HUES48 (cell line): ENCODE measurements around the gene ERAS.

Experiments used
- H3K27ac ChIP-seq: one replicate; pipeline ENCODE4 v1.7.0; 2013; ENCODE audit warnings: low read depth, low read length, inconsistent platforms
- H3K27me3 ChIP-seq: 2 replicates; pipeline ENCODE4 v1.6.1; 2013; ENCODE audit warnings: mild to moderate bottlenecking, low read length; ENCODE audit not compliant: control insufficient read depth, insufficient read depth
- H3K36me3 ChIP-seq: 2 replicates; pipeline ENCODE4 v1.6.1; 2013; ENCODE audit warnings: low read length; ENCODE audit not compliant: control insufficient read depth, insufficient read depth
- H3K4me1 ChIP-seq: 2 replicates; pipeline ENCODE4 v1.6.1; 2013; ENCODE audit warnings: mild to moderate bottlenecking, low read length; ENCODE audit not compliant: control insufficient read depth, insufficient read depth
- H3K4me3 ChIP-seq: 2 replicates; pipeline ENCODE4 v1.5.1; 2013; ENCODE audit warnings: mild to moderate bottlenecking, low read depth, low read length
- H3K9ac ChIP-seq: 2 replicates; pipeline ENCODE4 v1.6.1; 2013; ENCODE audit warnings: mild to moderate bottlenecking, low read depth, low read length, moderate library complexity
- H3K9me3 ChIP-seq: 2 replicates; pipeline ENCODE4 v1.6.1; 2013; ENCODE audit warnings: low read length; ENCODE audit not compliant: control insufficient read depth, insufficient read depth

The ERAS gene

DNA sequence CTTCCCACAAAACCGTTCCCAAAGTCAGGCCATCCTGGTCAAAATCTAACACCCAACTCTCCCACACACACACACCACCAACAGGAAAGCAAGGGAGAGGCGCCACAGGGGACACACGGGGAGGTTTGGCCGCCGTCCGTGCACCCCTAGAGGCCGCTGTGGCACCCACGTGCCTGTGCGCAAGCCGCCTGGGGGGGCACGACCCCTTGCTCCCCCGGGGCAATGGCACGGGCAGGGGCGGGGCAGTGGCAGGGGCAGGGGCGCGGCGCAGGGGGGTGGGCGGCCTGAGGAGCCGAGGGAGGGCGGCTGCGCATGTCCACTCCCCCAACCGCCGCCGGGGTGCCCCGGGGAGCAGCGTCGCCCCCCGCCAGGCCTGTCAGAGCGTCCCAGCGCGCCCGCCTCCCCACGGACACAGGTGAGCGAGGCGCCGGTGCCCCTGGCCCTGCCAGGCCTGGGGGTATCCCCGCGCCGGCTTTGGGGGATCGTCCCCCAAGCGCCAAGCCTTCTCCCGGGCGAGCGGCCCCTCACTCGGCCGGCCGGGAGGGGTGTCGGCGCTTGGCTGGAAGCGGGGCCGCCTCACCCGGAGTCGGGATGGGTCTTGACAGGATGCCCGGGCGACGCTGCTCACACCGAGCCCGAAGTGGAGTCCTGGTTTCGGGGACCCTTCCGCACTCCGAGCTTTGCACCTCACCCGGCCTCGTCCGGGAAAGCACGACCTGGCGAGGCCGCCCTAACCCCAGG, at the start of gene ERAS:
Gene ERAS, plus strand, starts transcription at position 379 of the 741 bp plus-strand sequence. CDS start 2,611 bp downstream, outside the sequence.
- no peak within 1 kb of the TSS for H3K27ac ChIP-seq
- no peak within 1 kb of the TSS for H3K9ac ChIP-seq
- H3K27me3 ChIP-seq = peaks cover 44% of the 10 kb centered on the region
- H3K9me3 ChIP-seq = peaks cover 27% of the 10 kb centered on the region
- peak within 1 kb of the TSS; percentile 40 for H3K4me3 ChIP-seq
- H3K4me1 ChIP-seq = no peaks in the 10 kb centered on the region
- H3K36me3 ChIP-seq = peaks cover 7% of the 10 kb centered on the region

- Histone ChIP-seq H3K9me3 (peaks cover 40% of the 10 kb centered on the region), H3K9ac (no peak overlapping the region), H3K27me3 (no peaks in the 10 kb centered on the region), H3K36me3 (no peaks in the 10 kb centered on the region), H3K4me1 (no peaks in the 10 kb centered on the region), H3K27ac (no peak overlapping the region), H3K4me3 (no peak overlapping the region)
Observed at GRCh38 chrX:48776818-48777439, 49.4 kb upstream of the ERAS start.

DNA sequence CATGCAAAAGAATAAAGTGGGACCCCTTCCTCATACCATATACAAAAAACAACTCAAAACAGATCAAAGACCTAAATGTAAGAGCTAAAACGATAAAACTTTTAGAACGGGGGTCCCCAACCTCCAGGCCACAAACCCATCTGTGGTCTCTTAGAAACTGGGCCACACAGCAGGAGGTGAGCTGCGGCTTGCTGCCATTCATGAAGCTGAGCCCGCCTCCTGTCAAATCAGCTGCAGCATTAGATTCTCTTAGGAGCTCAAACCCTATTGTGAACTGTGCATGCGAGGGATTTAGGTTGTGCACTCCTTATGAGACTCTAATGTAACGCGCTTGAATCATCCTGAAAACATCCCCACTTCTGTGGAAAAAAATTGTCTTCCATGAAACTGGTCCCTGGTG, 46.9 kb upstream of the ERAS start:
- Histone ChIP-seq H3K4me1 (no peaks in the 10 kb centered on the region), H3K27me3 (no peaks in the 10 kb centered on the region), H3K27ac (no peak overlapping the region), H3K36me3 (no peaks in the 10 kb centered on the region), H3K9me3 (peaks cover 40% of the 10 kb centered on the region), H3K4me3 (no peak overlapping the region), H3K9ac (no peak overlapping the region)

GRCh38 chrX:48781705-48782104, 44.6 kb upstream of the ERAS start:
- H3K4me1 ChIP-seq = no peaks in the 10 kb centered on the region
- no peak overlapping the region for H3K27ac ChIP-seq
- peaks cover 37% of the 10 kb centered on the region for H3K9me3 ChIP-seq
- no peaks in the 10 kb centered on the region for H3K27me3 ChIP-seq
- no peak overlapping the region for H3K9ac ChIP-seq
- no peaks in the 10 kb centered on the region for H3K36me3 ChIP-seq
- H3K4me3 ChIP-seq = no peak overlapping the region

GRCh38 chrX:48782216-48782615, 44.1 kb upstream of the ERAS start:
- H3K36me3 ChIP-seq = no peaks in the 10 kb centered on the region
- H3K4me1 ChIP-seq = no peaks in the 10 kb centered on the region
- no peak overlapping the region for H3K4me3 ChIP-seq
- peaks cover 38% of the 10 kb centered on the region for H3K9me3 ChIP-seq
- H3K9ac ChIP-seq = no peak overlapping the region
- no peak overlapping the region for H3K27ac ChIP-seq
- no peaks in the 10 kb centered on the region for H3K27me3 ChIP-seq

- no peak overlapping the region for H3K4me3 ChIP-seq
- no peak overlapping the region for H3K27ac ChIP-seq
- H3K9me3 ChIP-seq = peaks cover 33% of the 10 kb centered on the region
- no peaks in the 10 kb centered on the region for H3K27me3 ChIP-seq
- H3K4me1 ChIP-seq = no peaks in the 10 kb centered on the region
- no peaks in the 10 kb centered on the region for H3K36me3 ChIP-seq
- H3K9ac ChIP-seq = no peak overlapping the region
Observed at GRCh38 chrX:48782795-48783194, 43.5 kb upstream of the ERAS start.

- Histone ChIP-seq H3K27ac (no peak overlapping the region), H3K36me3 (no peaks in the 10 kb centered on the region), H3K9ac (no peak overlapping the region), H3K4me3 (no peak overlapping the region), H3K4me1 (no peaks in the 10 kb centered on the region), H3K27me3 (no peaks in the 10 kb centered on the region), H3K9me3 (peaks cover 27% of the 10 kb centered on the region)
Observed at GRCh38 chrX:48784726-48785125, 41.6 kb upstream of the ERAS start.

GRCh38 chrX:48785186-48785539, 41.1 kb upstream of the ERAS start:
- no peak overlapping the region for H3K4me3 ChIP-seq
- no peaks in the 10 kb centered on the region for H3K27me3 ChIP-seq
- H3K9ac ChIP-seq = no peak overlapping the region
- no peaks in the 10 kb centered on the region for H3K36me3 ChIP-seq
- H3K9me3 ChIP-seq = peaks cover 25% of the 10 kb centered on the region
- no peaks in the 10 kb centered on the region for H3K4me1 ChIP-seq
- no peak overlapping the region for H3K27ac ChIP-seq

DNA sequence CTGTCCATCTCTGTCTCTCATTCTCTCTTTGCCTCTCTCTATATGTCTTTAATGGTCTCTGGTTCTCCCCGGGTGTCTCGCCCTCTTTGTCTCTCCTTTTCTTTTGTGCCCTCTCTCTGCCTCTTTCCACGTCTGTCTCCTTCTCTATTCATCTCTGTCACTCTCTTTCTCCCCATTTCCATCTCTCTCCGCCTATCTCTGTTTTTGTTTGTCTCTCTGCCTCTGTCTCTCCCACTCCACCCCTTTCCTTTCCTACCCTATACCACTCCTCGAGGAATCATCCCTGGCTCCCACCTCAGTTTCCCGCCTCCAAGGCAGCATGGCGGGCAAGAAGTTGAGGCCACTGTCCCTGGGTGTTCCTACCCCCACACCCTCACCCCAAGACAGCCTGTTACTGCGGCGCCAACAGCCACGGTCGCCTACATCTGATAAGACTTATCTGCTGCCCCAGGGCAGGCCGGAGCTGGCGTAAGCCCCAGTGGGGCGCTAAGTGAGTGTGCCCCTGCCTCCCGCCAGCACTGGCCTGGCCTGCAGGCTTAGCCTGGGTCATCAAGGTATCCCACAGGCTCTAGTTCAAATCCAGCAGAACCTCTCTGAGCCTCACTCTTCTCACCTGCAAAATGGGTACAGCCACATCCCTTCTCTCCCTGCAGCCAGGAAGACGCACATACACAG, 40.6 kb upstream of the ERAS start:
- Histone ChIP-seq H3K36me3 (no peaks in the 10 kb centered on the region), H3K27ac (no peak overlapping the region), H3K4me1 (no peaks in the 10 kb centered on the region), H3K4me3 (no peak overlapping the region), H3K27me3 (no peaks in the 10 kb centered on the region), H3K9me3 (peaks cover 24% of the 10 kb centered on the region), H3K9ac (no peak overlapping the region)

DNA sequence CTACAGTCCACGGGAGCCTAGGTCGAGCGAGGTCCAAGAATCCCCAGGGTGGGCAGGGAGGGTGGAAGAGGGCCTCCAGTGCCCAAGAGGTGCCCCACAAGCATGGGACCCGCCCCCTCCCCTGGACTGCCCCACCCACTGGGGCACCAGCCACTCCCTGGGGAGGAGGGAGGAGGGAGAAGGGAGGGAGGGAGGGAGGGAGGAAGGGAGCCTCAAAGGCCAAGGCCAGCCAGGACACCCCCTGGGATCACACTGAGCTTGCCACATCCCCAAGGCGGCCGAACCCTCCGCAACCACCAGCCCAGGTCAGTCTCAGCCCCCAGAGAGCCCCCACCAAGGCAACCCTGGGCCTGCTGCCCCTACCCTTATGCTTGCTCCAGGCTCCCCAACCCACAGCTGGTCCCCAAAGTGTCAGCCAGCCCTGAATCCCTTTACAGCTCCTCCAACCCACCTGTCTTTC, 39.9 kb upstream of the ERAS start, which contains the start of gene GATA1:
Gene GATA1, plus strand, starts transcription at position 250 of the 460 bp plus-strand sequence. CDS start 4,520 bp downstream, outside the sequence.
- Histone ChIP-seq H3K36me3 (no peaks in the 10 kb centered on the region), H3K9me3 (peaks cover 24% of the 10 kb centered on the region), H3K27ac (no peak within 1 kb of the TSS), H3K27me3 (no peaks in the 10 kb centered on the region), H3K4me3 (no peak within 1 kb of the TSS), H3K9ac (no peak within 1 kb of the TSS), H3K4me1 (no peaks in the 10 kb centered on the region)
